Stimulated activated CD8-positive, alpha-beta memory T cell treated with anti-CD3 and anti-CD28 coated beads, Interleukin-12 subunit alpha, Interleukin-12 subunit beta, amount 100 ng/mL, for 1 hour (primary cell): ENCODE measurements around the gene NRL.

Source experiments
- DNase-seq: peaks from one replicate; pipeline ENCODE4 v3.0.0-alpha.2; 2020; ENCODE audit warnings: low read depth

The NRL gene

GRCh38 chr14:24098927-24099813 lies 15.6 kb downstream of the NRL start:
- no peak for DNase-seq

- DNase-seq = no peak
Observed at GRCh38 chr14:24098229-24098926, 16.4 kb downstream of the NRL start.

GRCh38 chr14:24096545-24097181 lies 18.1 kb downstream of the NRL start:
- DNase-seq = no peak

GRCh38 chr14:24095271-24096068 lies 19.3 kb downstream of the NRL start:
- DNase-seq = no peak

- DNase-seq = no peak
Observed at GRCh38 chr14:24094841-24095270, 19.9 kb downstream of the NRL start.

GRCh38 chr14:24093901-24094840 lies 20.6 kb downstream of the NRL start, which contains the start of gene PCK2:
PCK2 (plus strand) TSS chr14:24094311; CDS start chr14:24094406, 95 bp downstream.
- peak; percentile 50 for DNase-seq

GRCh38 chr14:24093207-24093900 lies 21.4 kb downstream of the NRL start:
- DNase-seq = no peak

- DNase-seq = no peak
Observed at GRCh38 chr14:24092505-24093206, 22.1 kb downstream of the NRL start.

- DNase-seq = no peak
Observed at GRCh38 chr14:24092110-24092504, 22.6 kb downstream of the NRL start.

GRCh38 chr14:24089890-24090289 lies 24.9 kb downstream of the NRL start:
- DNase-seq = no peak

- DNase-seq = no peak
Observed at GRCh38 chr14:24088095-24088494, 26.7 kb downstream of the NRL start.

- no peak for DNase-seq
Observed at GRCh38 chr14:24087004-24087403, 27.7 kb downstream of the NRL start.

GRCh38 chr14:24086193-24086955 lies 28.4 kb downstream of the NRL start:
- DNase-seq = no peak

- DNase-seq = no peak
Observed at GRCh38 chr14:24085215-24085614, 29.5 kb downstream of the NRL start.

GRCh38 chr14:24084440-24084839 lies 30.3 kb downstream of the NRL start:
- no peak for DNase-seq

GRCh38 chr14:24083462-24083861 lies 31.3 kb downstream of the NRL start:
- no peak for DNase-seq

- no peak for DNase-seq
Observed at GRCh38 chr14:24082411-24083080, 32.2 kb downstream of the NRL start.

- no peak for DNase-seq
Observed at GRCh38 chr14:24081739-24082211, 33.0 kb downstream of the NRL start.
